ENCODE data around the gene ATXN7L3.
"Not testable (repeated sequence)": the region's sequence is repeated elsewhere in the genome, so short reads cannot be mapped to it uniquely, and the experiment has no call there.

ATXN7L3 gene, protein sequence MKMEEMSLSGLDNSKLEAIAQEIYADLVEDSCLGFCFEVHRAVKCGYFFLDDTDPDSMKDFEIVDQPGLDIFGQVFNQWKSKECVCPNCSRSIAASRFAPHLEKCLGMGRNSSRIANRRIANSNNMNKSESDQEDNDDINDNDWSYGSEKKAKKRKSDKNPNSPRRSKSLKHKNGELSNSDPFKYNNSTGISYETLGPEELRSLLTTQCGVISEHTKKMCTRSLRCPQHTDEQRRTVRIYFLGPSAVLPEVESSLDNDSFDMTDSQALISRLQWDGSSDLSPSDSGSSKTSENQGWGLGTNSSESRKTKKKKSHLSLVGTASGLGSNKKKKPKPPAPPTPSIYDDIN

GRCh38 chr17:44199553-44200477 is at the start of gene ATXN7L3:
ATXN7L3 (minus strand) TSS chr17:44199884; CDS start chr17:44198070, 1,814 bp downstream.
- FAIRE-seq, result peak; percentile 86
- peak; percentile 99 for DNase-seq (ENCODE audit: low spot score)

DNA sequence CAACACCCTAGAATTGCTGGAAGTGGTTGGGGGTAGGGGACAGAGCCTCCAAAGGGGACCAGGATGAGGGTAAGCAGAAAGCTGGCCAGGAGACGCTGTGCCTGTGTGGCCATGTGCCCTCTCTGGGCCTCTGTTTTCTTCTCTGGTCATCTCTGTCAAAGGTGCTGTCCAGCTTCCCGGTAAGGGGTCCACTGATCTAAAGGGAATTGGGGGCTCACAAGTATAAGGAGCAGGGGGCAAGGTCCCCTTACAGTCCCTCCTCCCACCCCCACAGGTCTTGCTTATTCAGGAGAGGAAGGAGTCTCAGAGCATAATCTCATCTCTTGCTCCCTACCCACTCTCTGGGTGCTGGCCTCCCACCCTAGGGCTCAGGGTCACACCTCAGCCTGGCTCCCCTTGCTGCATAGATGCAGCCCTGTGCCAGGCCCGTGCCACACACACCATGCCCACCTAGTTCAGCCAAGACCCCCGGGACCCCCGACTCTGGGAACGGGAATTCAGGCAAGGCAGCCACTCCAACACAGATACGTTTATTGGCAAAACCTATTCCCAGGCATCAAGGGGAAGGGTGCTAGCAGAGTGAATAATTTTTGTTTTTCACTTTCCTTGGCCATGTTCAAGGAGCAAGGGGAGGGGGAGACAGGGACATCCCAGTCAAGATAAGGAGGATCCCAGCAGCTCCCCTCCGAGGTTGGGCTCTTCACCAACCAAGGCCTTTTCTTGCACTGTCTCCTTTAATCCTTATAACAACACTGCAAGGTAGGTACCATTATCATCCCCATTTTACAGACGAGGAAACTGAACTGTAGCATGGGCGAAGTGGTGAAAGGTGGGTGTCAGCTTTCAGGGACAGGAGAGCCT is 48.4 kb upstream of the ATXN7L3 start:
- FAIRE-seq, result no peak
- DNase-seq (ENCODE audit: low spot score), result no peak

- FAIRE-seq (no peak), DNase-seq (ENCODE audit: low spot score) (no peak)
These were observed 47.8 kb upstream of the ATXN7L3 start for GRCh38 chr17:44247440-44247841.

DNA sequence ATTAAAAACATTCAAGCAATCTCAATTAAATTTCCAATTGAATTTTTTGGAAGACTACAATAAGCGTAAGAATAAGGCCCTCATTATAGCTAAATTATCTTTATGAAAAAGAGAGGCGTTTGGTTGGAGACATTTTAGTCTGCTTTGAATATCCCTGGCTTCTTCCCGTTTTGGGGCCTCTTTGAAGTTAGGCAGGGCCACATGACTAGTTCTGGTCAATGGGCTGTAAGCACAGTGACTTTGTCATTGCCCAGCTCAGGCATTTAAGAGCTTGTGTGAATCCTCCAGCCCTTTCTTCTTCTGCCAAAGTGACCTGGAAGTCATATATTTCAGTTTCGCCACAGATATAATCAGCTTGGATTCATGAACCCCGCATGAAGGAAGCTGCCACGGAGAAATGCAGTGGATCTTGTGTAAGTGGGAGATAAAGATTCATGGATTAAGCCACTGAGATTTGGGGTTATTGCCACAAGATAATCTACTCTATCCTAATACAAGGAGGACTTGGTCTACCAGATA is 41.5 kb upstream of the ATXN7L3 start:
- FAIRE-seq, result no peak

DNA sequence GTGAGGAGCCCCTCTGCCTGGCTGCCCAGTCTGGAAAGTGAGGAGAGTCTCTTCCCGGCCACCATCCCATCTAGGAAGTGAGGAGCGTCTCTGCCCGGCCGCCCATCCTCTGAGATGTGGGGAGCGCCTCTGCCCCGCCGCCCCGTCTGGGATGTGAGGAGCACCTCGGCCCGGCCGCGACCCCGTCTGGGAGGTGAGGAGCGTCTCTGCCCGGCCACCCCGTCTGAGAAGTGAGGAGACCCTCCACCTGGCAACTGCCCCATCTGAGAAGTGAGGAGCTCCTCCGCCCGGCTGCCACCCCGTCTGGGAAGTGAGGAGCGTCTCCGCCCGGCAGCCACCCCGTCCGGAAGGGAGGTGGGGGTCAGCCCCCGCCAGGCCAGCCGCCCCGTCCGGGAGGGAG is 38.2 kb upstream of the ATXN7L3 start:
- DNase-seq (ENCODE audit: low spot score); FAIRE-seq: not testable (repeated sequence)

More for the DNA sequence above, 41.5 kb upstream of the ATXN7L3 start:
- no peak for DNase-seq (ENCODE audit: low spot score)

DNA sequence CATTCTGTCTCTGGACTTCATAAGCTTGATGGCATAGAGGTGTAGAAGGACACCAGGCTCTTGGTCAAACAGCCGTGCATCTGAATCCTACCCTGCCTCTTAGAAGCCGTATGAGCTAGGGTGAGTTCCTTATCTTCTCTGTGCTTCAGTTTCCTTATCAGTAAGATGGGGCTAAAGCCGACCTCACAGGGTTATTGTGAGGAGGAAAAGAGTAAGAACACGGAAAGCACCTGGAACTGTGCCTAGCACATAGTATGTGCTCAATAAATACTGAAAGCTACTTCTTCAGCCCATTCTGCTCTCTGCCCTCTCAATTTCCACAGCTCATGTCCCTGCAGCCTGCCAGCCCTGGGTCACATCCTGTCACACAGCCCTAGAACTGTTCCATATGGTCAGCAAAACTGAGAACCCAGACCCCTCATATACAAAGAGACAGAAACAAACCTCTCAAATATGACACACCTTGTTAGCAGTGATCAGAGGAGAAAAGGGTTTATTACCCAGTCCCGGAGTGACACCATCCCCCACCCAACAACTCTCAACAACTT is 36.8 kb upstream of the ATXN7L3 start:
- no peak for DNase-seq (ENCODE audit: low spot score)
- FAIRE-seq, result no peak

- DNase-seq (ENCODE audit: low spot score) (peak; percentile 68), FAIRE-seq (no peak)
These were observed 35.9 kb upstream of the ATXN7L3 start for GRCh38 chr17:44235583-44235936.

DNA sequence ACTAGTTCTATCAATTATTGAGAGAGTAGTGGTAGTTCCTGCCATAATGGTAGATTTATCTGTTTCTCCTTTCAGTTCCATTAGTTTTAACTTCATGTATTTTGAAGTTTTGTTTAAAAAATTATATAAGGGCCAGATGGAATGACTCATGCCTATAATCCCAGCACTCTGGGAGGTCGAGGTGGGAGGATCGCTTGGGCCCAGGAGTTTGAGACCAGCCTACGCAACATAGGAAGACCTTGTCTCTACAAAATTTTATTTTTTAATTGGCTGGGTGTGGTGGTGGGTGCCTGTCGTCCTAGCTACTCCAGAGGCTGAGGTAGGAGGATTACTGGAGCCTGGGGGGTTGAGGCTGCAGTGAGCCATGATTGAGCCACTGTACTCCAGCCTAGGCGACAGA is 33.9 kb upstream of the ATXN7L3 start:
- DNase-seq (ENCODE audit: low spot score) (no peak), FAIRE-seq (no peak)

DNA sequence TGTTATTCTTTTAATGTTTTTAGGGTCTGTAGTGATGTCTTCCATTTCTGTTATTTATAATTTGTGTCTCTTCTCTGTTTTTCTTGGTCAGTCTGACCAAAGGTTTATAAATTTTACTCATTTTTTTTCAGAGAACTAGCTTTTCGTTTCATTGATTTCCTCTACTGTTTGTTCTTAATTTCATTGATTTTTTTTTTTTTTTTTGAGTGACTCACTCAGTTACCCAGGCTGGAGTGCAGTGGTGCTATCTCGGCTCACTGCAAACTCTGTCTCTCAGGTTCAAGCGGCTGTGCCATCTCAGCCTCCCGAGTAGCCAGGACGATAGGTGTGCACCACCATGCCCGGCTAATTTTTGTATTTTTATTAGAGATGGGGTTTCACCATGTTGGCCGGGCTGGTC is 32.4 kb upstream of the ATXN7L3 start:
- FAIRE-seq (no peak), DNase-seq (ENCODE audit: low spot score) (no peak)

DNA sequence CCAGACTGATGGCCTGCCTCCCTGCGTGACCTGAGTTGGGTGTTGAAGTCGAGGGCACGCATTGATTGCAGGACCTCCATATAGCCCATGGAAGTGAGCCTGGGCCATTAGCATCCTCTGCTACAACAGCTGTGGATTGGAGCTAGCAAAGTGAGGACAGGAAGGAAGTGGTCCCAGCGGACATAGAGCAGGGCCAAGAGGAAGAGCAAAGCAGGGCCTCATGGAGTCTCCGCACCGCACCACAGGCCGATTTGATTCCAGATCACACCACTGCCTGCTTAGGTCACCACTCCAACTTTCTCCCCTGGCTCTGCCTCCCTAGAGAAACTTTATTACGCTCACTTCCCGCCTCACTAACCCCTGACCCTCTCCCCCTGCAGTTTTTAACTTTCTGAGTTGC is 30.5 kb upstream of the ATXN7L3 start:
- no peak for FAIRE-seq

GRCh38 chr17:44229090-44229489 is 29.4 kb upstream of the ATXN7L3 start:
- DNase-seq (ENCODE audit: low spot score) (no peak), FAIRE-seq (no peak)

More for the DNA sequence above, 30.5 kb upstream of the ATXN7L3 start:
- DNase-seq (ENCODE audit: low spot score), result no peak

DNA sequence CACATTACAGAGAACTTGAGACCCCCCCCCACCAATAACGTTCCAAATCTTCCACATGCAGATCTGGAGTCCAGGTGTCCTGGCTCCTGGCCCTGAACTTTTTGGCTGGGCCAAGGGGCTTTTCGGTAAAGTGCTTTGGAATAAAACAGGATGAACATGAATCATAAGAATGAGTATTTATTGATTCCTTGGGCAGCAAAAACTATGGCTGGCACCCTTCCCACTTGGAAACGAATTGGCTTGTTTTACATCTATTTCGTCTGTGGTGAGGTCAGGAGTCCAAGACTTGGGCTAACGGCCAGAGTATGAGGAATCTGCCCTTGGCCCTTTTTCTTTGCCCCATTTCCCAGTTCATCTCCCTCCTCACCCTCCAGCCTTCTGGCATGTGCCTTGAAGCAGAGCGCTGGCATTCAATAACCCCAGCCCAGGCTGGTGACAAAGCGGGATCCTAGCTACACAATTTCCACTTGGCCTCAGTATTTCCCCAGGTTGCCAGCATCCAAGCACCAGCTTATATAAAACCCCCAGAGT is 23.9 kb upstream of the ATXN7L3 start:
- DNase-seq (ENCODE audit: low spot score), result no peak
- FAIRE-seq, result no peak

DNA sequence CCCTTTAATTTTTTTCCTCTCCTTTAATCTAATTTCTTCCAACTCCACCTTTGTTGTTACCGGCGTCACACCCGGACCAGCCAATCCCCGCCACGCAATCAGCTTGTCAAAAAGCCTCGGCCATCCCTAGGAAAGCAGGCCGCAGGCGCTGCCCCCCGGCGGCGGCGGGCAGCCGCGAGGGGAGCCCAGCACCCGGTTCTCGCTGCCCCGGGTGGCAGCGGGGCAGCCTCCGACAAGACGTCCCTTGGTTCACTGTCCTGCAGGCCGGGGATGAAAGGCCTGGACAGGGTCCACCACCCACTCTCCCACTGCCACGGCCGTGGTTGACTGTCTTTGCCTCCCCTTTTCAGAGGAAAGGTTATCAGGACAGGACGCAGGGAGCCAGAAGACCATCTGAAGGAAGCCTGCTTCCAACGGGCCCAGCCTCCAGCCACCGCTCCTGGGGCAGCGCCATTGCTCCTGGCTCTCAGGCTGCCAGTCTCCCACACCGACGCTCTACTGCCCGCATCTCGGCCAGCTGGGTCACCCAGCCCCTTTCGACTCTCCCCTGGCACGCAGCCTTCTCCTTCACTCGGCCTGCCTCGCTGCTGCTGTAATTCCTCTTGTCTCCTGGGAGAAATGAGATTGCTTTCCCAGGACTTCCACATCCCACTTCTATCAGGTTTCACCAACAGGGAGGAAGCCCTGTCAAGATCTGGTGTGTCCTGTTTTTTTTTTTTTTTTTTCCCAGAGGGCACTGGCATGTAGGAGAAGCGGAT is 22.6 kb upstream of the ATXN7L3 start:
- DNase-seq (ENCODE audit: low spot score) (no peak), FAIRE-seq (no peak)

GRCh38 chr17:44221862-44222111 is 22.1 kb upstream of the ATXN7L3 start:
- no peak for FAIRE-seq
- DNase-seq (ENCODE audit: low spot score), result no peak

DNA sequence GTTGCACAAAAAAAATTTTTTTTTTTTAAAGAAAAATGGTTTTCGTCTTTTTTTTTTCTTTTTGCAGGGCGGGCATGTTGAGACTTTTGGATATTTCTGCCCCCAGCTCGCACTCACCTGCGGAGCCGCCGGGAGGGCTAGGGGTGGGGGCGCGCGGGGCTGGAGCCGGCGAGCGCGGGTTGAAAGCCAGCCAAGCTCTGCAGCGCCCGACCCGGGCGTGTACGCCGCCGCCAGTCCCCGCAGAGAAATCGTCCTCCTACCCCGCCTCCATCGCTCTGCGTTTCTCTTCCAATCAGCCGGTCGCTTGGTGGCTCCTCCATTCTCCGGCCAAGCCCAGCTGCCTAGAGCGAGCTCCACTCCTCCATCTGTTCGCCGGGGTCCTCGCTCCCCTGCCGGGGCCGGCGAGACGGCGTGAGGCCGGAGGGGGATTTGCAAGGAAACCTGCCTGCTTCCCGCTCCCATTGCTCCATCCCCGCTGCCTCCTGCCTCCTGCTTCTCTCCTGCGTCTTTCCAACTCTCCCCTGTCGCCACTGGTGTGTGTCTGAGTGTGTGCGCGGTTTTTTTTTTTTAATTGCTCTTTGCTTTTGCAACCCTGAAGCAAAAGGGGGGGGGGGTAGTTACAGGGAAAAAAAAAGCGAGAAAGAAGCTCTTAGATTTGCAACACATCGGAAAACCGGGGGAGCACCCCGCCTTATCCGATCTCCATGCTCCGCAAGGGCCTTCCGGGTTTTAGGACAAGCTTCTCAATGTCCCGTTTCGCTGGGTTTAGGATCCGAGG is 21.6 kb upstream of the ATXN7L3 start:
- peak; percentile 78 for DNase-seq (ENCODE audit: low spot score)
- no peak for FAIRE-seq

GRCh38 chr17:44220213-44221083 is 20.8 kb upstream of the ATXN7L3 start:
- FAIRE-seq (no peak), DNase-seq (ENCODE audit: low spot score) (peak; percentile 76)

GRCh38 chr17:44219616-44220212 is 20.0 kb upstream of the ATXN7L3 start, which contains the start of gene UBTF:
UBTF (minus strand) TSS chr17:44219675; CDS start chr17:44218229, 1,446 bp downstream.
- FAIRE-seq (no peak), DNase-seq (ENCODE audit: low spot score) (peak; percentile 69)

DNA sequence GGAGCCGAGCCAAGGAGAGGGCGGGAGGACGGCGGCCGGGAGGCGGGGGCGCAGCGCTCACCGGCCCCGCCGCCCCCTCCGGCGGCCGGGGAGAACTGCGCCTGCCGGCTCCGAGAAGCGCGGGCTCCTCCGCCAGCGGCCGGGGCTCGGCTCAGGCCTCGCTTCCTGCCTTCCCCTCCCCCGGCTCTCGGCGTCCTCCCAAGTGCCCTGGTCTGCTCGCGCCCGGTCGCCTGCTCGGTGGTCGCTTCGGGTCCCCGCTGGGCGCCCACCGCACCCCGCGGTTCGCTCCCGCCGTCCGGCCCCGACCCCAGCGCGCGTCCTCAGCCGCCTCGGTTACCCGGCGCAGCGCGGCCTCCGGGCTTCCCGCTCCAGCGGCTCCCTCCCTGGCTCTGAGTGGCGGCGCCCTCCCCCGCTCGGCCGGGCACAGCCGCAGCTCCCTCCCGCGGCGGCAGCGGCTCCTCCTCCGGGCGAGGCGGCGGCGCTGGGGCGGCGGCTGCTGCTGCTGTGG is 19.5 kb upstream of the ATXN7L3 start:
- FAIRE-seq (no peak), DNase-seq (ENCODE audit: low spot score) (peak; percentile 88)
